Astrocyte of the spinal cord (primary cell): Measurements from ENCODE around the gene SHE.
"Not testable (repeated sequence)": the region's sequence is repeated elsewhere in the genome, so short reads cannot be mapped to it uniquely, and the experiment has no call there.

Source experiments
- DNase-seq: peaks from one replicate; pipeline ENCODE4 v3.0.0; 2011; ENCODE audit warnings: low read depth, low spot score
- H3K4me3 ChIP-seq: 2 replicates; pipeline ENCODE4 v1.5.1; 2011; ENCODE audit warnings: low read depth, mild to moderate bottlenecking, low read length, moderate library complexity
- in situ Hi-C: cut with HindIII; loops from 2 replicates; pipeline ENCODE4 v1.10.0; 2017; ENCODE audit warnings: low sequenced_read_pairs
- TF ChIP-seq, protein P1 (sequence below): IDR thresholded peaks from 2 replicates; pipeline ENCODE4 v1.5.1; 2012; ENCODE audit warnings: low read depth, mild to moderate bottlenecking, low read length, inconsistent platforms

SHE gene

DNA sequence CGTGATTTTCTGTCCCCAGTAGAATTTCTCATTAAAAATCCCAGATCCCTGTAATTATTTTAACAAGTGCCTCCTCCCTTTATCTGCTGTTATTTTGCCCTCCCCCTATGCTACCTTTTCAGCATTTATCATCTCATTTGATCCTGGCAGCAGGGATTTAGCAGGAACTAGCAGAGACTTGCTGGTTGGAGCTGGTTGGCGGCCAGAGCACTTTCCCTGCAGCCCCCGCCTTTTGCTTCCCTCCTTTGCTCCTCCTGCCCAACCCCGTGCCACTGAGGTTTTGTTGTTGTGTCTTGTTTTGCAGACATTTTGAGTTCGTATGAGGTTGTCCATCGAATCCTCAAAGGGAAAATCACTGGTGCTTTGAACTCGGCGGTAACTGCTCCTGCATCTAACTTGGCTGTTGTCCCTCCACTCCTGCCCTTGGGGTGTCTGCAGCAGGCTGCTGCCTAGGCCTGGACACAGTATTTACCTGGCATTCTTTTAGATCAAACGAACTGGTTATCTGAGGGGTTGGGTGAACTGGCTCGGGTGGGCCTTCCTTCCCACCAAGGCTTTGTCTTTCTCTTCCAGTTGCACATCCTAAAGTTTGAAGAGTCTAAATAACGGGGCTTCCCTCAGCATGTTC is 45.0 kb upstream of the SHE start:
- DNase-seq, result no peak
- no peak overlapping the region for H3K4me3 ChIP-seq
- TF ChIP-seq, protein P1, sequence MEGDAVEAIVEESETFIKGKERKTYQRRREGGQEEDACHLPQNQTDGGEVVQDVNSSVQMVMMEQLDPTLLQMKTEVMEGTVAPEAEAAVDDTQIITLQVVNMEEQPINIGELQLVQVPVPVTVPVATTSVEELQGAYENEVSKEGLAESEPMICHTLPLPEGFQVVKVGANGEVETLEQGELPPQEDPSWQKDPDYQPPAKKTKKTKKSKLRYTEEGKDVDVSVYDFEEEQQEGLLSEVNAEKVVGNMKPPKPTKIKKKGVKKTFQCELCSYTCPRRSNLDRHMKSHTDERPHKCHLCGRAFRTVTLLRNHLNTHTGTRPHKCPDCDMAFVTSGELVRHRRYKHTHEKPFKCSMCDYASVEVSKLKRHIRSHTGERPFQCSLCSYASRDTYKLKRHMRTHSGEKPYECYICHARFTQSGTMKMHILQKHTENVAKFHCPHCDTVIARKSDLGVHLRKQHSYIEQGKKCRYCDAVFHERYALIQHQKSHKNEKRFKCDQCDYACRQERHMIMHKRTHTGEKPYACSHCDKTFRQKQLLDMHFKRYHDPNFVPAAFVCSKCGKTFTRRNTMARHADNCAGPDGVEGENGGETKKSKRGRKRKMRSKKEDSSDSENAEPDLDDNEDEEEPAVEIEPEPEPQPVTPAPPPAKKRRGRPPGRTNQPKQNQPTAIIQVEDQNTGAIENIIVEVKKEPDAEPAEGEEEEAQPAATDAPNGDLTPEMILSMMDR, result no peak
- in situ Hi-C loops, result no loop called here

DNA sequence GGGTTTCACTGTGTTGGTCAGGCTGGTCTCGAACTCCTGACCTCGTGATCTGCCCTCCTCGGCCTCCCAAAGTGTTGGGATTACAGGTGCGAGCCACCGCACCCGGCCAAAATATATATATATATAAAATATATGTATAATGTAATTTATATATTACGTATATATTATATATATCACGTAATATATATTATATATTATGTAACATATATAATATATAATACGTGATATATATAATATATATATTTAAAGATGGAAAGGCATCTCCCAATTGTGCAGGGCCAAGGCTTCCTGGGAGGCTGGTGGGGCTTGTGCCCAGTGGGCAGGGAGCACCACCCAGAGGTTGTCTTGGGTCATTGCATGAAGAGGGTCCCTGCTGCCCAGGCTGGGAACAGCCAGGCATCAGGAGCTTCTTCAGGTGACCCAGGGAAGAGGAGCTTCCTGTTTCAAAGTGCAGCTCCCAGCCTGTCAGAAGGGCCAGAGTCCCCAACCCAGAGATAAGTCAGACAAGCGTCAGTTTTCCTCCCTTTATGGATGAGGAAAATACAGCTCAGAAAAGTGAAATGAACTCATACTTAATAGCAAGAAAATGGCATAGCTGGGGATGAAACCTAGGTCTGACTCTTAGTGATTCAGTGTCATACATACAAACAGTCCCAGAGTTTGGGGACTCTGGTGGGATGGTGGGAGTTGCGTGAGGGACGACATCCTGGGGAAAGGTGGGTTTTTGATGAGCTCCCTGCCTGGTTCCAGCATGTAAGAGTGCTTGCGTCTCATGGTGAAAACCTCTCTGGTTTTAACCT is 44.3 kb upstream of the SHE start:
- TF ChIP-seq, protein P1, result peak; percentile 85
- in situ Hi-C loops, result no loop called here
- H3K4me3 ChIP-seq, result no peak overlapping the region
- peak; percentile 48 for DNase-seq

DNA sequence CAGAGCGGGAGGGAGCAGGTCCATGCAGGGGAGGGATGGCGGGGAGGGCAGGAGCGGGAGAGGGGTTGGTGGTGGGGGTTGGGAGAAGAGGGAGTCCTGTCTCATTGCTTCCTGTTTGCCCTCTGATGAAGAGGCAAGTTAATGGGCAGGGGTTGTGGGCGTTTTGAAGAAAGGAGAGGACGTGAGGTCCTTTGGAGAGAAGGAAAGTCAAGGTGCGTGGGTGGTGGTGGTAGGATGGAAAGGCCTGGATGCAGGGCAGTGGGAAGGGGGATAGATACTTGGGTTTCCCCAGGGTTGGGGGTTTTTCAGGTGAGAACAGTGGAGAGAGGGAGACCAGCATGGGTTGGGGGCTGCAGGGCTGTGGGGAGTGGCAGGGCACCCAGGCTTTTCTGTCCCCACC is 39.0 kb upstream of the SHE start:
- no peak for DNase-seq
- no peak overlapping the region for H3K4me3 ChIP-seq
- in situ Hi-C loops, result no loop called here
- TF ChIP-seq, protein P1, result no peak

DNA sequence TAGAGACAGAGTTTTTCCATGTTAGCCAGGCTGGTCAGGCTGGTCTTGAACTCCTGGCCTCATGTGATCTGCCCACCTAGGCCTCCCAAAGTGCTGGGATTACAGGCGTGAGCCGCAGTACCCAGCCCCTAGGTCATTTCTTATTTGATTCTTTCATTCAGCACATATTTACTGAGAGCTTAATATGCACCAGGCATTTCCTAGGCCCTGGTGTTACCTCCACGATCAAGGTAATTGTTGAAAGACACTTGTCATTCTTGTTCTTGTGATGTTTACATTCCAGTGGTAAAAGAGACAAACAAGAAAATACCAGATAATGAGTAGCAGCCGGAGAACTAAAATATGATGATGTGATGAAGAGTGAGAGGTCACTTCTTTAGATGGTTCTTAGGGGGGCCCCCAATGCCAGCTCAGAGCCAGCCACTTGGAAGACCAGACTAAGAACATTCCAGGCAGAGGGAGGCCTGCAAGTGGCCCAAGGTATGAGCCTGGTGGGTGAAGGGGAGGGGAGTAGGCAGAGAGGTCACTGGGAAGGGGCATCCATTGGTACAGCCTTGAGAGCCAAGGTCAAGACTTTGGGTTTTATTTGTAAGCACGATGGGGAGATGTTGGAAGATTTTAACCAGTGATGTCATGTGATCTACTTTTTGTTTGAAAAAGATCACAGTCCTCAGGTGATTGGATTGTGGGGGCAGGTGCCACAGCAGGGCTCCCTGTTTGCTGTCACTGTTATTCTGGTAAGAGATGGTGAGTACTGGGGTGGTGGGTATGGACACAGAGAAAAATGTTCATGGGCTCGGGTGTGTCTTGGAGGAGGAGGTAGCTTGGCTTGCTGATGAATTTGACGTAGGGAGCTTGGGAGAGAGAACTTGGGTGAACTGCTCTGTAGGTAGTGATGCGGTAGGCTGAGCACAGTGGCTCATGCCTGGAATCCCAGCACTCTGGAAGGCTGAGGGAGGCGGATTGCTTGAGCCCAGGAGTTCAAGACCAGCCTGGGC is 37.6 kb upstream of the SHE start:
- TF ChIP-seq, protein P1, result no peak
- in situ Hi-C loops, result no loop called here
- no peak for DNase-seq
- H3K4me3 ChIP-seq, result no peak overlapping the region

DNA sequence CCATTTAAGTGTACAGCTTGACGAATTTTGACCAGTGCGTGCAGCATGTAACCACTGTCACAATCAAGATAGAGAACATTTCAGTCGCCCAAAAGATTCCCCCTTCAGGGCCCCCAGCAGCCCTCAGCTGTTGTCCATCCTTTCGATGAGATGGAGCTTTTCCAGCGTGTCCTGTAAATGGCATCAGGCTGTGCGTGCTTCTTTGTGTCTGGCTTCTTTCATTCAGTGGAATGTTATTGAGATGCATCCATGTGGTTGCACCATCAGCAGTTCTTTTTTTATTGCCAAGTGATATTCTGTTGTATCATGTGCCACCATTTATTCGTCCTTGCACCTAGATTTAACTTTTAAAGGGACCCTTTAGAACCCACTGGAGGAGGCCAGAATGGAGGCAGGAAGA is 34.4 kb upstream of the SHE start:
- H3K4me3 ChIP-seq, result no peak overlapping the region
- in situ Hi-C loops, result no loop called here
- TF ChIP-seq, protein P1, result no peak
- no peak for DNase-seq

DNA sequence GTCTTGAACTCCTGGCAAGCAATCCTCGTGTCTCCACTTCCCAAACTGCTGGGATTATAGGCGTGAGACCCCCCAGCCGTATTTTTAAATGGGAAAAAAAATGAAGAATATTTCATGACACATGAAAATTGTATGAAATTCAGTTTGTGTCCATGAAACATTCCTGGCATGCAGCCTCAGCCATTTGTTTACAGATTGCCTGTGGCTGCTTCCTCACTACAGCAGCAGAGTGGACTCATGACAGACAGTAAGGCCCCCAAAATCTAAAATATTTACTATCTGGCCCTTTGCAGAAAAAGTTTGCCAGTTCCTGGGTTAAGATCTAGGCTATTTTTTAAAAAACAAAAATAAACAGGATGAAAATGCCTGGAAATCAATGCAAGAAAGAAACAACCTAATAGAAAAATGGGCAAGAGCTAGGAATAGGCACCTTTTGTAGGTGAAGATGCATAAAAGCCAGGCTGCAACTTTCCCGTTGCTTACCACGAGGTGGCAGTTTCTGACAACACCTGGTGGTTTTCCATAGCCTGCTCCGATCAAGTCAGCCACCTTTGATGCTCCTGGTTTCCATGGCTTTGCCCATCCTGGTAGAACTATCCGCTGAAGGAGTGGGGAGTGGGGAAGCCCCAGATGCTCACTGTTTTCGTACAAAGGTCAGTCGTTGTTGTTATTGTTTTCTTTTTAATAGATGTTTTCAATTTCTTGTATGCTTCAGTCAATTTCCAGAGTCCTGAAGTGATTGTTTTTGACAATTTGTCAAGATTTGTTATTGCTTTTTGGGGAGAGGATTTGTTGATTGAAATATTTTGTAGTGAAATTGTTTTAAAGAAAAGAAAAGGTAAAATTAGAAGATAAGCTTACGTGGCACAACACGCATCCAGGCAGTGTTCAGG is 32.0 kb upstream of the SHE start:
- DNase-seq, result no peak
- TF ChIP-seq, protein P1, result peak; percentile 55
- H3K4me3 ChIP-seq, result no peak overlapping the region
- in situ Hi-C loops, result no loop called here

DNA sequence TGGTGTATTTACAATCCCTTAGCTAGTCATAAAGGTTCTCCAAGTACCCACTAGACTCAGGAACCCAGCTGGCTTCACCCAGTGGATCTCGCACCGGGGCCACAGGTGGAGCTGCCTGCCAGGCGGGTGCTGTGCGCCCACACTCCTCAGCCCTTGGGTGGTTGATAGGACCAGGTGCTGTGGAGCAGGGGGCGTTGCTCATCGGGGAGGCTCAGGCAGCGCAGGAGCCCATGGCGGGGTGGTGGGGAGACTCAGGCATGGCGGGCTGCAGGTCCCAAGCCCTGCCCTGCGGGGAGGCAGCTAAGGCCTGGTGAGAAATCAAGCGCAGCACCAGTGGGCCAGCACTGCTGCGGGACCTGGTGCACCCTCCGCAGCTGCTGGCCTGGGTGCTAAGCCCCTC is 29.7 kb upstream of the SHE start:
- in situ Hi-C loops, DNase-seq, H3K4me3 ChIP-seq: not testable (repeated sequence)
